GM12878 (cell line): ENCODE results near the gene PHOX2B. TPM values are rescaled to one million over a fixed set of nuclear protein-coding genes. Genes with fewer than 3 reads are reported as not detected.

Experiments used
- ATAC-seq: fragments of 200-7000 bp; cut with Tn5 transposase; 3 replicates; pipeline ENCODE4 v1.9.1; 2020; ENCODE audit warnings: mild to moderate bottlenecking, moderate library complexity
- BruUV-seq: library from RNA; stranded (reverse); fragments of 400-500 nt; replicated peaks from 2 replicates; lab custom pipeline; 2021; lab: Mats Ljungman, UMichigan
- CTCF ChIA-PET: fragments of 300-600 bp; sonication (Branson Sonifier 250); formaldehyde crosslinking; extraction: SDS; loops from one replicate; lab custom pipeline; 2021; ENCODE audit warnings: inconsistent platforms; lab: Yijun Ruan, JAX
- POLR2A ChIA-PET: fragments of 350-600 bp; formaldehyde crosslinking; extraction: SDS; loops from one replicate; lab custom pipeline; 2021; ENCODE audit warnings: inconsistent platforms; lab: Charles Lee
- RAD21 ChIA-PET: fragments of 300-600 bp; sonication (Branson Sonifier 250); formaldehyde crosslinking; loops from one replicate; lab custom pipeline; 2023; ENCODE audit warnings: antibody characterized with exemption; ENCODE audit not compliant: unreplicated experiment; lab: Charles Lee
- SMC1A ChIA-PET: fragments of 300-600 bp; sonication (Branson Sonifier 250); formaldehyde crosslinking; loops from one replicate; lab custom pipeline; 2023; ENCODE audit not compliant: unreplicated experiment, uncharacterized antibody; lab: Charles Lee
- DNase-seq: peaks from one replicate; pipeline ENCODE4 v3.0.0-alpha.2; 2011; ENCODE audit warnings: low read depth, low spot score
- FAIRE-seq: peaks from 3 replicates; lab custom pipeline; 2011; peaks lifted over from hg19 to GRCh38; lab: Jason Lieb, UNC
- H2AFZ ChIP-seq: 2 replicates; pipeline ENCODE4 v1.6.0; 2011; ENCODE audit warnings: low read depth, low read length, control low read depth; ENCODE audit not compliant: control insufficient read depth
- H3K27ac ChIP-seq: 2 replicates; pipeline ENCODE4 v1.5.1; 2011; ENCODE audit warnings: control low read depth; ENCODE audit not compliant: control insufficient read depth, insufficient read depth
- H3K27me3 ChIP-seq, 2 experiments: replicated peaks in 1 of 2; 2 replicates each; pipeline versions ENCODE4 v1.6.0 to v1.6.1; 2011; ENCODE audit warnings: low read length in 1 of 2; ENCODE audit not compliant: control insufficient read depth in 2 of 2, insufficient read depth in 2 of 2
- H3K36me3 ChIP-seq, 2 experiments: 2 replicates each; pipeline ENCODE4 v1.5.1; 2011; ENCODE audit warnings: low read length in 1 of 2; ENCODE audit not compliant: control insufficient read depth in 2 of 2, insufficient read depth in 2 of 2
- H3K4me1 ChIP-seq: 2 replicates; pipeline ENCODE4 v1.6.1; 2011; ENCODE audit warnings: mild to moderate bottlenecking, low read length, moderate library complexity, mixed read lengths; ENCODE audit not compliant: control insufficient read depth, insufficient read depth
- H3K4me2 ChIP-seq: 2 replicates; pipeline ENCODE4 v1.6.0; 2011; ENCODE audit warnings: control low read depth; ENCODE audit not compliant: control insufficient read depth, insufficient read depth
- H3K4me3 ChIP-seq: fragments of 200-600 bp; sonication (generic); 2 replicates; pipeline ENCODE4 v1.5.1; 2016
- H3K79me2 ChIP-seq: 2 replicates; pipeline ENCODE4 v1.6.0; 2011; ENCODE audit warnings: low read length; ENCODE audit not compliant: control insufficient read depth, insufficient read depth
- H3K9ac ChIP-seq: 2 replicates; pipeline ENCODE4 v1.8.0; 2011; ENCODE audit warnings: low read length, control low read depth, mixed read lengths; ENCODE audit not compliant: control insufficient read depth, insufficient read depth
- H3K9me3 ChIP-seq: replicated peaks from 3 replicates; pipeline ENCODE4 v1.5.1; 2011; ENCODE audit warnings: mild to moderate bottlenecking, low read length; ENCODE audit not compliant: control insufficient read depth, insufficient read depth
- H4K20me1 ChIP-seq: 2 replicates; pipeline ENCODE4 v1.6.0; 2011; ENCODE audit not compliant: control insufficient read depth, insufficient read depth
- ATF2 ChIP-seq: IDR thresholded peaks from 2 replicates; pipeline ENCODE4 v1.6.1; 2012; ENCODE audit warnings: low read length, inconsistent platforms
- CUX1 ChIP-seq: IDR thresholded peaks from 2 replicates; pipeline ENCODE4 v1.6.1; 2012; ENCODE audit warnings: improper control_type of control experiment, low read depth, low read length; ENCODE audit not compliant: insufficient replicate concordance
- HCFC1 ChIP-seq: fragments of 150-350 bp; IDR thresholded peaks from 2 replicates; pipeline ENCODE4 v1.6.1; 2014; ENCODE audit warnings: low read length
- HDAC6 ChIP-seq: fragments of 200-600 bp; sonication (generic); IDR thresholded peaks from one replicate; pipeline ENCODE4 v1.8.0; 2017; ENCODE audit warnings: antibody characterized with exemption; ENCODE audit not compliant: unreplicated experiment
- IKZF1 ChIP-seq: fragments of 450-650 bp; conservative IDR thresholded peaks from 2 replicates; pipeline ENCODE4 v1.6.1; 2017; ENCODE audit warnings: antibody characterized with exemption, mild to moderate bottlenecking
- MEF2B ChIP-seq: fragments of 450-650 bp; IDR thresholded peaks from 2 replicates; pipeline ENCODE4 v1.6.1; 2018; ENCODE audit warnings: mild to moderate bottlenecking, moderate library complexity; ENCODE audit not compliant: partially characterized antibody, poor library complexity, severe bottlenecking
- NR2F1 ChIP-seq: fragments of 450-650 bp; conservative IDR thresholded peaks from 2 replicates; pipeline ENCODE4 v1.6.1; 2017; ENCODE audit warnings: mild to moderate bottlenecking
- SMC3 ChIP-seq: IDR thresholded peaks from 2 replicates; pipeline ENCODE4 v1.6.1; 2011; ENCODE audit warnings: low read length, improper control_type of control experiment, borderline replicate concordance
- WGBS: methylation state at CpG from one replicate; pipeline ENCODE4 v1.1.6; 2016; ENCODE audit warnings: low lambda C conversion rate; ENCODE audit not compliant: insufficient replicate concordance, insufficient coverage; ENCODE audit errors: missing lambda C conversion rate; 5-methylcytosine and 5-hydroxymethylcytosine counted together
- in situ Hi-C: fragments of 300-500 bp; cut with MboI; formaldehyde crosslinking; loops from 9 replicates; pipeline ENCODE4 v1.14.3; 2018; ENCODE audit warnings: mixed read lengths
- intact Hi-C: fragments of 100-400 bp; cut with micrococcal nuclease; formaldehyde crosslinking; loops from one replicate; pipeline ENCODE4 v1.14.2; 2022; ENCODE audit not compliant: unreplicated experiment
- polyA plus RNA-seq, 11 experiments: library from polyadenylated mRNA; depleted of rRNA in 4 of 11; unstranded in 6 of 11; stranded (reverse) in 5 of 11; fragments of >200 nt; fragmentation: Nextera tagmentation in 4 of 11; fragmentation: Illumina TruSeq in 1 of 11; extraction: Ambion mirVana in 4 of 11; extraction: Trizol in 1 of 11; gene quantifications; 1 replicate in 1 of 11; 2 replicates in 10 of 11; pipeline versions ENCODE4 v1.2.1 to v1.2.3, GENCODE V29; 2011 to 2016; ENCODE audit warnings: inconsistent platforms in 2 of 11, missing spikeins in 2 of 11, low read depth in 1 of 11
- small RNA-seq: library from RNA; depleted of rRNA; stranded (forward); fragments of <200 nt; gene quantifications from one replicate; pipeline ENCODE3, GENCODE V24; 2014
- total RNA-seq, 4 experiments: library from RNA; depleted of rRNA in 3 of 4; stranded (reverse); fragments of >200 nt in 3 of 4; fragmentation: Illumina TruSeq in 1 of 4; extraction: Trizol in 1 of 4; gene quantifications; 2 replicates each; pipeline versions ENCODE4 v1.2.1 to v1.2.3, GENCODE V29; 2013 to 2021

Gene PHOX2B
- total and polyA plus RNA-seq, 10 of the 15 experiments (the other 5 are each of a cell fraction or from before 2014, with no cell fraction given), result not detected

GRCh38 chr4:41696763-41697162 is 51.8 kb downstream of the PHOX2B start (continued):
- no peak for TF ChIP-seq ATF2
- TF ChIP-seq CUX1, result no peak

- H2AFZ ChIP-seq, result no peak overlapping the region
- 27% methylated on average over 3 of the region's 3 CpGs for WGBS
- H3K79me2 ChIP-seq, result no peaks in the 10 kb centered on the region
- no peak overlapping the region for H3K27ac ChIP-seq
- no peaks in the 10 kb centered on the region for H3K27me3 ChIP-seq
- H3K4me2 ChIP-seq, result no peak overlapping the region
- ChIA-PET RAD21 (no interaction called here), CTCF (no interaction called here), POLR2A (no interaction called here), SMC1A (no interaction called here)
- no peaks in the 10 kb centered on the region for H3K9me3 ChIP-seq
- no peaks in the 10 kb centered on the region for H3K36me3 ChIP-seq
- DNase-seq (no peak), ATAC-seq (no peak), FAIRE-seq (no peak)
- intact Hi-C loops (no loop called here), in situ Hi-C loops (no loop called here)
- H4K20me1 ChIP-seq, result no peaks in the 10 kb centered on the region
- no peak overlapping the region for H3K9ac ChIP-seq
- H3K4me3 ChIP-seq, result no peak overlapping the region
- no peak for TF ChIP-seq NR2F1
- no peak for TF ChIP-seq HDAC6
- TF ChIP-seq MEF2B, result no peak
- TF ChIP-seq HCFC1, result no peak
- TF ChIP-seq SMC3, result no peak
- TF ChIP-seq IKZF1, result no peak
- H3K4me1 ChIP-seq, result no peaks in the 10 kb centered on the region
- no TSS peak for BruUV-seq
Measured at GRCh38 chr4:41696131-41696530, 52.4 kb downstream of the PHOX2B start.

Small RNA genes lying within 50 kb of the gene (small RNA-seq; reads per million reads assigned to genes)
- not detected for gene RNU1-49P

Other genes starting within 250 kb of the PHOX2B start
- gene LIMCH1, start 210.6 kb downstream of the PHOX2B start, total RNA-seq (2014; rRNA removed), result not detected in 2 replicates
- not detected in 2 replicates for gene LIMCH1, start 210.6 kb downstream of the PHOX2B start, total RNA-seq (2014; rRNA removed; fragmentation: Illumina TruSeq; extraction: Trizol)
- 0.15 and 0.27 TPM in 2 replicates for gene LIMCH1, start 210.6 kb downstream of the PHOX2B start, total RNA-seq (2021)
- gene LIMCH1, start 210.6 kb downstream of the PHOX2B start, polyA plus RNA-seq (2011; rRNA removed), result 0.07 TPM in 1 of 2 replicates, not detected in the other
- gene LIMCH1, start 210.6 kb downstream of the PHOX2B start, polyA plus RNA-seq (2014; fragmentation: Illumina TruSeq; extraction: Trizol), result not detected in 2 replicates
- gene LIMCH1, start 210.6 kb downstream of the PHOX2B start, polyA plus RNA-seq (2014; fragmentation: Nextera tagmentation; extraction: Ambion mirVana), result not detected
- gene LIMCH1, start 210.6 kb downstream of the PHOX2B start, polyA plus RNA-seq (2014; rRNA removed), result 0.03 TPM in 1 of 2 replicates, not detected in the other
- gene LIMCH1, start 210.6 kb downstream of the PHOX2B start, polyA plus RNA-seq (2016; fragmentation: Nextera tagmentation; extraction: Ambion mirVana), result not detected
- 33.4 and 41.5 TPM in 2 replicates for gene TMEM33, start 186.7 kb upstream of the PHOX2B start, total RNA-seq (2014; rRNA removed)
- gene TMEM33, start 186.7 kb upstream of the PHOX2B start, total RNA-seq (2014; rRNA removed; fragmentation: Illumina TruSeq; extraction: Trizol), result 32.6 and 34.2 TPM in 2 replicates
- gene TMEM33, start 186.7 kb upstream of the PHOX2B start, total RNA-seq (2021), result 39.1 and 41.6 TPM in 2 replicates
- 51.0 and 60.2 TPM in 2 replicates for gene TMEM33, start 186.7 kb upstream of the PHOX2B start, polyA plus RNA-seq (2011; rRNA removed)
- 32.7 and 33.5 TPM in 2 replicates for gene TMEM33, start 186.7 kb upstream of the PHOX2B start, polyA plus RNA-seq (2014; fragmentation: Illumina TruSeq; extraction: Trizol)
- 10 to 100 TPM in 1 of 2 experiments, 1 to 10 TPM in 1; 7.9 to 16.0 TPM for gene TMEM33, start 186.7 kb upstream of the PHOX2B start, polyA plus RNA-seq (2014; fragmentation: Nextera tagmentation; extraction: Ambion mirVana)
- 23.3 and 25.5 TPM in 2 replicates for gene TMEM33, start 186.7 kb upstream of the PHOX2B start, polyA plus RNA-seq (2014; rRNA removed)
- gene TMEM33, start 186.7 kb upstream of the PHOX2B start, polyA plus RNA-seq (2016; fragmentation: Nextera tagmentation; extraction: Ambion mirVana), result 10 to 100 TPM; 31.2 to 37.8 TPM
- 0.11 and 0.27 TPM in 2 replicates for gene DCAF4L1, start 233.0 kb upstream of the PHOX2B start, total RNA-seq (2014; rRNA removed)
- 0.22 and 0.32 TPM in 2 replicates for gene DCAF4L1, start 233.0 kb upstream of the PHOX2B start, total RNA-seq (2014; rRNA removed; fragmentation: Illumina TruSeq; extraction: Trizol)
- gene DCAF4L1, start 233.0 kb upstream of the PHOX2B start, total RNA-seq (2021), result 0.13 and 0.16 TPM in 2 replicates
- 0.19 and 0.27 TPM in 2 replicates for gene DCAF4L1, start 233.0 kb upstream of the PHOX2B start, polyA plus RNA-seq (2011; rRNA removed)
- gene DCAF4L1, start 233.0 kb upstream of the PHOX2B start, polyA plus RNA-seq (2014; fragmentation: Illumina TruSeq; extraction: Trizol), result 0.28 and 0.32 TPM in 2 replicates
- under 1 TPM; 0.04 to 0.06 TPM for gene DCAF4L1, start 233.0 kb upstream of the PHOX2B start, polyA plus RNA-seq (2014; fragmentation: Nextera tagmentation; extraction: Ambion mirVana)
- 0.25 and 0.27 TPM in 2 replicates for gene DCAF4L1, start 233.0 kb upstream of the PHOX2B start, polyA plus RNA-seq (2014; rRNA removed)
- under 1 TPM; 0.17 to 0.48 TPM for gene DCAF4L1, start 233.0 kb upstream of the PHOX2B start, polyA plus RNA-seq (2016; fragmentation: Nextera tagmentation; extraction: Ambion mirVana)
- 39.3 and 45.3 TPM in 2 replicates for gene SLC30A9, start 241.8 kb upstream of the PHOX2B start, total RNA-seq (2014; rRNA removed)
- gene SLC30A9, start 241.8 kb upstream of the PHOX2B start, total RNA-seq (2014; rRNA removed; fragmentation: Illumina TruSeq; extraction: Trizol), result 57.5 and 60.2 TPM in 2 replicates
- gene SLC30A9, start 241.8 kb upstream of the PHOX2B start, total RNA-seq (2021), result 45.6 and 48.2 TPM in 2 replicates
- gene SLC30A9, start 241.8 kb upstream of the PHOX2B start, polyA plus RNA-seq (2011; rRNA removed), result 51.3 and 77.2 TPM in 2 replicates
- gene SLC30A9, start 241.8 kb upstream of the PHOX2B start, polyA plus RNA-seq (2014; fragmentation: Illumina TruSeq; extraction: Trizol), result 47.6 and 62.0 TPM in 2 replicates
- 10 to 100 TPM; 12.1 to 15.4 TPM for gene SLC30A9, start 241.8 kb upstream of the PHOX2B start, polyA plus RNA-seq (2014; fragmentation: Nextera tagmentation; extraction: Ambion mirVana)
- gene SLC30A9, start 241.8 kb upstream of the PHOX2B start, polyA plus RNA-seq (2014; rRNA removed), result 35.6 and 38.7 TPM in 2 replicates
- 10 to 100 TPM; 72.5 to 75.9 TPM for gene SLC30A9, start 241.8 kb upstream of the PHOX2B start, polyA plus RNA-seq (2016; fragmentation: Nextera tagmentation; extraction: Ambion mirVana)